Activated CD4-positive, alpha-beta T cell treated with anti-CD3 and anti-CD28 coated beads, Interleukin-2, amount 10 ng/mL, durations not matched to agents 7 days and 5 days (primary cell): ENCODE measurements around the gene CA6. TPM values are rescaled to one million over a fixed set of nuclear protein-coding genes. Genes with fewer than 3 reads are reported as not detected.

ENCODE experiments used
- CTCF ChIA-PET: fragments of 350-600 bp; sonication (Branson Sonifier 250); formaldehyde crosslinking; loops from one replicate; lab custom pipeline; 2021; ENCODE audit warnings: antibody characterized with exemption; lab: Charles Lee
- POLR2A ChIA-PET: fragments of 350-600 bp; sonication (Branson Sonifier 250); formaldehyde crosslinking; loops from one replicate; lab custom pipeline; 2021; ENCODE audit warnings: antibody characterized with exemption; lab: Charles Lee
- DNase-seq: peaks from one replicate; pipeline ENCODE4 v3.0.0-alpha.2; 2020
- H3K27ac Mint-ChIP-seq: one replicate; pipeline ENCODE4 v1.8.0; 2021; ENCODE audit warnings: mild to moderate bottlenecking, moderate library complexity, mixed read lengths
- H3K27me3 Mint-ChIP-seq: one replicate; pipeline ENCODE4 v1.8.0; 2021; ENCODE audit warnings: mixed read lengths
- H3K36me3 Mint-ChIP-seq: one replicate; pipeline ENCODE4 v1.8.0; 2021; ENCODE audit warnings: low read depth, mixed read lengths
- H3K4me1 Mint-ChIP-seq: one replicate; pipeline ENCODE4 v1.8.0; 2021; ENCODE audit warnings: mixed read lengths
- H3K4me3 Mint-ChIP-seq: one replicate; pipeline ENCODE4 v1.8.0; 2021; ENCODE audit warnings: mild to moderate bottlenecking, moderate library complexity, mixed read lengths
- H3K9me3 Mint-ChIP-seq: one replicate; pipeline ENCODE4 v1.8.0; 2021; ENCODE audit warnings: mixed read lengths
- total RNA-seq, 2 experiments: library from RNA; stranded (reverse); gene quantifications; one replicate each; pipeline ENCODE4 v1.2.3, GENCODE V29; 2021

Gene CA6
- total RNA-seq, 2 experiments from 2014 or later: 0.25 to 0.31 TPM

- Mint-ChIP-seq H3K4me3 (no peak overlapping the region), H3K36me3 (peaks cover 16% of the 10 kb centered on the region), H3K27ac (peak overlapping the region; percentile 79), H3K9me3 (peaks cover 15% of the 10 kb centered on the region), H3K27me3 (no peaks in the 10 kb centered on the region), H3K4me1 (peaks cover 50% of the 10 kb centered on the region)
- CTCF ChIA-PET: interaction anchor here (0.8 to 2.4 kb wide), 12 partner anchors 9 to 164 kb away, joined by 3 to 9 read pairs (median 4); no protein-coding TSS in a partner anchor
- POLR2A ChIA-PET: no interaction called here
- DNase-seq: no peak
Measured at GRCh38 chr1:8937701-8938100, 8.0 kb upstream of the CA6 start.

- ChIA-PET CTCF (interaction anchor here (0.6 to 2.4 kb wide), 14 partner anchors 9 to 67 kb away, joined by 3 to 9 read pairs (median 4); no protein-coding TSS in a partner anchor), POLR2A (no interaction called here)
- no peak for DNase-seq
- no peaks in the 10 kb centered on the region for H3K27me3 Mint-ChIP-seq
- no peak overlapping the region for H3K4me3 Mint-ChIP-seq
- H3K9me3 Mint-ChIP-seq: peaks cover 13% of the 10 kb centered on the region
- peak overlapping the region; percentile 79 for H3K27ac Mint-ChIP-seq
- H3K36me3 Mint-ChIP-seq: peaks cover 15% of the 10 kb centered on the region
- H3K4me1 Mint-ChIP-seq: peaks cover 57% of the 10 kb centered on the region
Measured at GRCh38 chr1:8938232-8938999, 7.3 kb upstream of the CA6 start.

GRCh38 chr1:8939000-8939265 is 6.7 kb upstream of the CA6 start:
- DNase-seq: no peak
- H3K27me3 Mint-ChIP-seq: no peaks in the 10 kb centered on the region
- CTCF ChIA-PET: interaction anchor here (0.8 to 2.4 kb wide), 9 partner anchors 10 to 66 kb away, joined by 3 to 11 read pairs (median 5); no protein-coding TSS in a partner anchor
- POLR2A ChIA-PET: no interaction called here
- no peak overlapping the region for H3K4me3 Mint-ChIP-seq
- H3K4me1 Mint-ChIP-seq: peaks cover 62% of the 10 kb centered on the region
- peaks cover 17% of the 10 kb centered on the region for H3K36me3 Mint-ChIP-seq
- peak overlapping the region; percentile 79 for H3K27ac Mint-ChIP-seq
- H3K9me3 Mint-ChIP-seq: peaks cover 12% of the 10 kb centered on the region

GRCh38 chr1:8939362-8939995 is 6.2 kb upstream of the CA6 start:
- Mint-ChIP-seq H3K27ac (peak overlapping the region; percentile 79), H3K4me3 (no peak overlapping the region), H3K4me1 (peaks cover 67% of the 10 kb centered on the region), H3K27me3 (no peaks in the 10 kb centered on the region), H3K9me3 (peaks cover 12% of the 10 kb centered on the region), H3K36me3 (peaks cover 17% of the 10 kb centered on the region)
- ChIA-PET CTCF (interaction anchor here (1.1 to 6.4 kb wide), 7 partner anchors 10 to 66 kb away, joined by 3 to 30 read pairs (median 7); no protein-coding TSS in a partner anchor), POLR2A (no interaction called here)
- no peak for DNase-seq

GRCh38 chr1:8941906-8942305 is 3.8 kb upstream of the CA6 start:
- CTCF ChIA-PET: interaction anchor here (0.6 to 6.4 kb wide), 10 partner anchors 8 to 685 kb away, joined by 3 to 30 read pairs (median 4); partner anchors contain the start of gene ENO1
- Mint-ChIP-seq H3K4me1 (peaks cover 90% of the 10 kb centered on the region), H3K27ac (no peak overlapping the region), H3K4me3 (no peak overlapping the region), H3K9me3 (peaks cover 12% of the 10 kb centered on the region), H3K36me3 (peaks cover 20% of the 10 kb centered on the region), H3K27me3 (no peaks in the 10 kb centered on the region)
- POLR2A ChIA-PET: no interaction called here
- DNase-seq: no peak

- Mint-ChIP-seq H3K36me3 (peaks cover 31% of the 10 kb centered on the region), H3K27ac (peak overlapping the region; percentile 96), H3K9me3 (peaks cover 17% of the 10 kb centered on the region), H3K27me3 (no peaks in the 10 kb centered on the region), H3K4me3 (no peak overlapping the region), H3K4me1 (peaks cover 93% of the 10 kb centered on the region)
- CTCF ChIA-PET: interaction anchor here (0.5 to 6.4 kb wide), 7 partner anchors 8 to 53 kb away, joined by 3 to 30 read pairs (median 3); no protein-coding TSS in a partner anchor
- POLR2A ChIA-PET: no interaction called here
- DNase-seq: no peak
Measured at GRCh38 chr1:8943498-8944405, 1.9 kb upstream of the CA6 start.

GRCh38 chr1:8947127-8947691 is 1.5 kb downstream of the CA6 start:
- H3K27ac Mint-ChIP-seq: peak overlapping the region; percentile 96
- DNase-seq: peak; percentile 27
- peaks cover 4% of the 10 kb centered on the region for H3K9me3 Mint-ChIP-seq
- no peaks in the 10 kb centered on the region for H3K27me3 Mint-ChIP-seq
- H3K36me3 Mint-ChIP-seq: peaks cover 23% of the 10 kb centered on the region
- CTCF ChIA-PET: interaction anchor here (0.6 to 2.7 kb wide), 7 partner anchors 10 to 170 kb away, joined by 3 to 19 read pairs (median 4); no protein-coding TSS in a partner anchor
- H3K4me1 Mint-ChIP-seq: peaks cover 84% of the 10 kb centered on the region
- peak overlapping the region; percentile 25 for H3K4me3 Mint-ChIP-seq
- POLR2A ChIA-PET: interaction anchor here (0.5 kb wide), 1 partner anchor 18 kb away, joined by 3 read pairs; no protein-coding TSS in a partner anchor

- Mint-ChIP-seq H3K4me3 (no peak overlapping the region), H3K27ac (no peak overlapping the region), H3K9me3 (peaks cover 6% of the 10 kb centered on the region), H3K36me3 (peaks cover 30% of the 10 kb centered on the region), H3K4me1 (peaks cover 55% of the 10 kb centered on the region), H3K27me3 (no peaks in the 10 kb centered on the region)
- ChIA-PET POLR2A (no interaction called here), CTCF (interaction anchor here (1.4 to 1.6 kb wide), 3 partner anchors 9 to 13 kb away, joined by 3 to 7 read pairs (median 7); no protein-coding TSS in a partner anchor)
- no peak for DNase-seq
Measured at GRCh38 chr1:8950309-8950708, 4.6 kb downstream of the CA6 start.

GRCh38 chr1:8951231-8951630 is 5.6 kb downstream of the CA6 start:
- POLR2A ChIA-PET: interaction anchor here (1.0 kb wide), 1 partner anchor 13 kb away, joined by 3 read pairs; no protein-coding TSS in a partner anchor
- H3K36me3 Mint-ChIP-seq: peaks cover 37% of the 10 kb centered on the region
- CTCF ChIA-PET: interaction anchor here (0.6 to 1.3 kb wide), 5 partner anchors 22 to 622 kb away, joined by 3 read pairs; no protein-coding TSS in a partner anchor
- DNase-seq: no peak
- H3K4me3 Mint-ChIP-seq: no peak overlapping the region
- H3K27me3 Mint-ChIP-seq: no peaks in the 10 kb centered on the region
- no peak overlapping the region for H3K27ac Mint-ChIP-seq
- H3K4me1 Mint-ChIP-seq: peaks cover 51% of the 10 kb centered on the region
- H3K9me3 Mint-ChIP-seq: peaks cover 6% of the 10 kb centered on the region

- Mint-ChIP-seq H3K36me3 (peaks cover 50% of the 10 kb centered on the region), H3K27me3 (no peaks in the 10 kb centered on the region), H3K4me1 (peaks cover 39% of the 10 kb centered on the region), H3K27ac (no peak overlapping the region), H3K9me3 (peaks cover 5% of the 10 kb centered on the region), H3K4me3 (no peak overlapping the region)
- ChIA-PET CTCF (interaction anchor here (0.6 to 2.6 kb wide), 8 partner anchors 8 to 521 kb away, joined by 3 to 12 read pairs (median 4); no protein-coding TSS in a partner anchor), POLR2A (no interaction called here)
- no peak for DNase-seq
Measured at GRCh38 chr1:8955406-8955805, 9.7 kb downstream of the CA6 start.

- Mint-ChIP-seq H3K9me3 (peaks cover 15% of the 10 kb centered on the region), H3K4me3 (no peak overlapping the region), H3K27ac (peak overlapping the region; percentile 32), H3K4me1 (peaks cover 41% of the 10 kb centered on the region), H3K36me3 (peaks cover 57% of the 10 kb centered on the region), H3K27me3 (no peaks in the 10 kb centered on the region)
- DNase-seq: no peak
- CTCF ChIA-PET: interaction anchor here (0.6 to 2.0 kb wide), 8 partner anchors 10 to 333 kb away, joined by 3 to 7 read pairs (median 4); no protein-coding TSS in a partner anchor
- POLR2A ChIA-PET: no interaction called here
Measured at GRCh38 chr1:8956461-8957349, 11.0 kb downstream of the CA6 start.
